Fibroblast of lung (primary cell): ENCODE measurements around the gene UBE2U. TPM values are rescaled to one million over a fixed set of nuclear protein-coding genes. Genes with fewer than 3 reads are reported as not detected.
A peak's percentile ranks its signal among the peaks of the same experiment; 100 is the strongest.

Experiments
- DNase-seq, 2 donors: peaks; one replicate each; pipeline versions ENCODE4 v3.0.0 to v3.0.0-alpha.2; 2010; ENCODE audit warnings: low read depth in 2 of 2
- H2AFZ ChIP-seq: 2 replicates; pipeline ENCODE4 v1.5.1; 2012; ENCODE audit warnings: low read length, control low read depth, inconsistent platforms
- H3K27ac ChIP-seq: 2 replicates; pipeline ENCODE4 v1.5.1; 2011; ENCODE audit warnings: low read length, control low read depth; ENCODE audit not compliant: insufficient read depth
- H3K27me3 ChIP-seq: 2 replicates; pipeline ENCODE4 v1.5.1; 2011; ENCODE audit warnings: mild to moderate bottlenecking, low read length; ENCODE audit not compliant: control insufficient read depth, insufficient read depth
- H3K36me3 ChIP-seq: 2 replicates; pipeline ENCODE4 v1.5.1; 2011; ENCODE audit warnings: low read length; ENCODE audit not compliant: control insufficient read depth, insufficient read depth
- H3K4me1 ChIP-seq: 2 replicates; pipeline ENCODE4 v1.5.1; 2011; ENCODE audit warnings: low read length; ENCODE audit not compliant: control insufficient read depth, insufficient read depth; ENCODE audit errors: extremely low read depth
- H3K4me2 ChIP-seq: 2 replicates; pipeline ENCODE4 v1.5.1; 2011; ENCODE audit warnings: low read length, control low read depth; ENCODE audit not compliant: insufficient read depth; ENCODE audit errors: extremely low read depth
- H3K4me3 ChIP-seq, 4 experiments: fragments of 200-600 bp in 1 of 4; sonication (generic) in 1 of 4; replicated peaks in 1 of 4; 2 replicates each; pipeline ENCODE4 v1.5.1; 2011 to 2016; ENCODE audit warnings: low read length in 4 of 4, low read depth in 3 of 4, mild to moderate bottlenecking in 3 of 4, control low read depth in 2 of 4, inconsistent platforms in 1 of 4, mixed read lengths in 1 of 4; ENCODE audit not compliant: insufficient read depth in 1 of 4; ENCODE audit errors: control extremely low read depth in 1 of 4
- H3K79me2 ChIP-seq: 2 replicates; pipeline ENCODE4 v1.5.1; 2012; ENCODE audit warnings: mild to moderate bottlenecking, low read length, inconsistent platforms; ENCODE audit not compliant: control insufficient read depth, insufficient read depth
- H3K9ac ChIP-seq: 2 replicates; pipeline ENCODE4 v1.5.1; 2011; ENCODE audit warnings: mild to moderate bottlenecking, low read length, control low read depth; ENCODE audit not compliant: insufficient read depth
- H3K9me3 ChIP-seq: 2 replicates; pipeline ENCODE4 v1.5.1; 2012; ENCODE audit warnings: low read depth, low read length; ENCODE audit not compliant: control insufficient read depth, insufficient read depth
- H4K20me1 ChIP-seq: 2 replicates; pipeline ENCODE4 v1.5.1; 2011; ENCODE audit warnings: low read length; ENCODE audit not compliant: control insufficient read depth, insufficient read depth; ENCODE audit errors: extremely low read depth
- EZH2 ChIP-seq: IDR thresholded peaks from 2 replicates; pipeline ENCODE4 v1.5.1; 2012; ENCODE audit warnings: low read length, control low read depth, mild to moderate bottlenecking; ENCODE audit errors: missing control alignments
- polyA plus RNA-seq, 2 donors: library from polyadenylated mRNA; depleted of rRNA in 1 of 2; stranded (reverse) in 1 of 2; unstranded in 1 of 2; fragments of >200 nt; gene quantifications; 2 replicates each; pipeline ENCODE4 v1.2.1, GENCODE V29; 2011 to 2012; ENCODE audit warnings: missing spikeins in 1 of 2
- total RNA-seq: library from RNA; depleted of rRNA; stranded (reverse); fragments of >200 nt; gene quantifications from 2 replicates; pipeline ENCODE4 v1.2.1, GENCODE V29; 2014
- TF ChIP-seq, protein P1 (sequence below), 2 donors: IDR thresholded peaks in 1 of 2; conservative IDR thresholded peaks in 1 of 2; 1 replicate in 1 of 2; 2 replicates in 1 of 2; pipeline ENCODE4 v1.5.1; 2011 to 2012; ENCODE audit warnings: low read length in 2 of 2, control low read depth in 1 of 2, inconsistent platforms in 1 of 2, low read depth in 1 of 2, mild to moderate bottlenecking in 1 of 2

Gene UBE2U
- total and polyA plus RNA-seq, 2 donors (not counting 1 experiment from before 2014, with no cell fraction given): not detected

DNA sequence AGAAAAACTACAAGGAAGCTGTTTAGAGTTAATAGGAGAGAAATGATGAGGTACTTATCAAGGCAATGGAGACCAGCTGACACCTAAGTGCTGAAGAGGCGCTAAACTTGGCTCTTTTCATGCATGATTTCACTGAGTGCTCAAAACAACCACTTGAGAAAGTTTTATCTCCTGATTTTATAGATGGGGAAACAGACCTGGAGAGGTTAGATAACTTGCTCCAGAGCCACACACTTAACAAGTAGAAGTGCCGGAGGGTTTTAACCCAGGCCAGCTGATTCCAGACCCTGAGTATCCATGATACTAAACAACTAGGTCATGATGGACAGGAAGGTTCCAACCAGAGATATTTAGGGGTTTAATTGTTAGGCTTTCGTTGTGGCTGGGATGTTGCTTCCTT lies 25.9 kb downstream of the UBE2U start:
- H3K9ac ChIP-seq: no peak overlapping the region
- H3K9me3 ChIP-seq: no peaks in the 10 kb centered on the region
- no peak overlapping the region for H3K4me3 ChIP-seq
- no peak overlapping the region for H3K4me2 ChIP-seq
- H3K79me2 ChIP-seq: no peaks in the 10 kb centered on the region
- H2AFZ ChIP-seq: no peak overlapping the region
- no peaks in the 10 kb centered on the region for H3K27me3 ChIP-seq
- H4K20me1 ChIP-seq: no peaks in the 10 kb centered on the region
- no peak overlapping the region for H3K27ac ChIP-seq
- no peak for DNase-seq
- TF ChIP-seq, protein P1, sequence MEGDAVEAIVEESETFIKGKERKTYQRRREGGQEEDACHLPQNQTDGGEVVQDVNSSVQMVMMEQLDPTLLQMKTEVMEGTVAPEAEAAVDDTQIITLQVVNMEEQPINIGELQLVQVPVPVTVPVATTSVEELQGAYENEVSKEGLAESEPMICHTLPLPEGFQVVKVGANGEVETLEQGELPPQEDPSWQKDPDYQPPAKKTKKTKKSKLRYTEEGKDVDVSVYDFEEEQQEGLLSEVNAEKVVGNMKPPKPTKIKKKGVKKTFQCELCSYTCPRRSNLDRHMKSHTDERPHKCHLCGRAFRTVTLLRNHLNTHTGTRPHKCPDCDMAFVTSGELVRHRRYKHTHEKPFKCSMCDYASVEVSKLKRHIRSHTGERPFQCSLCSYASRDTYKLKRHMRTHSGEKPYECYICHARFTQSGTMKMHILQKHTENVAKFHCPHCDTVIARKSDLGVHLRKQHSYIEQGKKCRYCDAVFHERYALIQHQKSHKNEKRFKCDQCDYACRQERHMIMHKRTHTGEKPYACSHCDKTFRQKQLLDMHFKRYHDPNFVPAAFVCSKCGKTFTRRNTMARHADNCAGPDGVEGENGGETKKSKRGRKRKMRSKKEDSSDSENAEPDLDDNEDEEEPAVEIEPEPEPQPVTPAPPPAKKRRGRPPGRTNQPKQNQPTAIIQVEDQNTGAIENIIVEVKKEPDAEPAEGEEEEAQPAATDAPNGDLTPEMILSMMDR (conservative IDR thresholded peaks at IDR 0.05 in 1 of 2, IDR thresholded peaks at IDR 0.05 in 1 of 2; ENCODE audit: low read depth in 1 of 2, low read length in 2 of 2): no peak
- TF ChIP-seq EZH2: no peak
- peaks cover 3% of the 10 kb centered on the region for H3K4me1 ChIP-seq
- H3K36me3 ChIP-seq: no peaks in the 10 kb centered on the region

GRCh38 chr1:64231153-64231552 lies 27.7 kb downstream of the UBE2U start:
- TF ChIP-seq, protein P1 (conservative IDR thresholded peaks at IDR 0.05 in 1 of 2, IDR thresholded peaks at IDR 0.05 in 1 of 2; ENCODE audit: low read depth in 1 of 2, low read length in 2 of 2): no peak
- TF ChIP-seq EZH2: no peak
- no peak overlapping the region for H3K27ac ChIP-seq
- H3K9me3 ChIP-seq: no peaks in the 10 kb centered on the region
- H3K4me3 ChIP-seq: no peak overlapping the region
- peaks cover 2% of the 10 kb centered on the region for H3K4me1 ChIP-seq
- H3K36me3 ChIP-seq: no peaks in the 10 kb centered on the region
- no peak overlapping the region for H3K4me2 ChIP-seq
- DNase-seq: peak in 1 of 2 donors; percentile 35
- H3K79me2 ChIP-seq: no peaks in the 10 kb centered on the region
- no peak overlapping the region for H3K9ac ChIP-seq
- H4K20me1 ChIP-seq: no peaks in the 10 kb centered on the region
- no peaks in the 10 kb centered on the region for H3K27me3 ChIP-seq
- H2AFZ ChIP-seq: no peak overlapping the region

GRCh38 chr1:64231654-64232053 lies 28.2 kb downstream of the UBE2U start:
- no peak for TF ChIP-seq EZH2
- TF ChIP-seq, protein P1 (conservative IDR thresholded peaks at IDR 0.05 in 1 of 2, IDR thresholded peaks at IDR 0.05 in 1 of 2; ENCODE audit: low read depth in 1 of 2, low read length in 2 of 2): no peak
- Histone ChIP-seq H4K20me1 (no peaks in the 10 kb centered on the region), H3K27ac (no peak overlapping the region), H3K79me2 (no peaks in the 10 kb centered on the region), H3K9me3 (no peaks in the 10 kb centered on the region), H3K36me3 (no peaks in the 10 kb centered on the region), H3K27me3 (no peaks in the 10 kb centered on the region), H3K4me3 (no peak overlapping the region), H3K4me2 (no peak overlapping the region), H3K4me1 (peaks cover 2% of the 10 kb centered on the region), H3K9ac (no peak overlapping the region), H2AFZ (no peak overlapping the region)
- DNase-seq: no peak
